ENCODE results near the gene PAFAH1B1. TPM values are rescaled to one million over a fixed set of nuclear protein-coding genes. Genes with fewer than 3 reads are reported as not detected.
"Not testable (repeated sequence)": the region's sequence is repeated elsewhere in the genome, so short reads cannot be mapped to it uniquely, and the experiment has no call there.

The PAFAH1B1 gene
- total RNA-seq, 2 experiments from 2014 or later, result 183 to 186 TPM

- no peak for DNase-seq
- no peak overlapping the region for H3K4me3 Mint-ChIP-seq
- CTCF ChIA-PET, result no interaction called here
- H3K9me3 Mint-ChIP-seq, result no peaks in the 10 kb centered on the region
- peaks cover 15% of the 10 kb centered on the region for H3K36me3 Mint-ChIP-seq (ENCODE audit: low read depth)
- peaks cover 37% of the 10 kb centered on the region for H3K4me1 Mint-ChIP-seq
- POLR2A ChIA-PET, result no interaction called here
- H3K27ac Mint-ChIP-seq, result no peak overlapping the region
- no peaks in the 10 kb centered on the region for H3K27me3 Mint-ChIP-seq
Observed at GRCh38 chr17:2608350-2608913, 15.0 kb downstream of the PAFAH1B1 start.

GRCh38 chr17:2609091-2609490, 15.6 kb downstream of the PAFAH1B1 start:
- H3K9me3 Mint-ChIP-seq, result no peaks in the 10 kb centered on the region
- H3K27me3 Mint-ChIP-seq, result no peaks in the 10 kb centered on the region
- H3K27ac Mint-ChIP-seq, result no peak overlapping the region
- ChIA-PET CTCF (interaction anchor here (0.7 kb wide), 1 partner anchor 256 kb away, joined by 3 read pairs; no protein-coding TSS in a partner anchor), POLR2A (no interaction called here)
- DNase-seq, result no peak
- H3K36me3 Mint-ChIP-seq (ENCODE audit: low read depth), result peaks cover 15% of the 10 kb centered on the region
- no peak overlapping the region for H3K4me3 Mint-ChIP-seq
- H3K4me1 Mint-ChIP-seq, result peaks cover 37% of the 10 kb centered on the region

- ChIA-PET POLR2A (no interaction called here), CTCF (interaction anchor here (1.3 kb wide), 1 partner anchor 228 kb away, joined by 3 read pairs; no protein-coding TSS in a partner anchor)
- Mint-ChIP-seq H3K27me3 (no peaks in the 10 kb centered on the region), H3K36me3 (ENCODE audit: low read depth) (peaks cover 7% of the 10 kb centered on the region), H3K4me3 (no peak overlapping the region), H3K4me1 (peaks cover 31% of the 10 kb centered on the region), H3K27ac (no peak overlapping the region), H3K9me3 (no peaks in the 10 kb centered on the region)
- DNase-seq, result no peak
Observed at GRCh38 chr17:2610195-2611175, 17.0 kb downstream of the PAFAH1B1 start.

- H3K27ac Mint-ChIP-seq, result no peak overlapping the region
- CTCF ChIA-PET, result interaction anchor here (0.6 to 0.9 kb wide), 2 partner anchors 13 to 15 kb away, joined by 3 read pairs; no protein-coding TSS in a partner anchor
Observed at GRCh38 chr17:2611627-2612026, 18.2 kb downstream of the PAFAH1B1 start.

GRCh38 chr17:2612630-2613029, 19.2 kb downstream of the PAFAH1B1 start:
- CTCF ChIA-PET, result no interaction called here
- POLR2A ChIA-PET, result no interaction called here

More at GRCh38 chr17:2611627-2612026, 18.2 kb downstream of the PAFAH1B1 start:
- H3K4me1 Mint-ChIP-seq, result peaks cover 29% of the 10 kb centered on the region
- H3K36me3 Mint-ChIP-seq (ENCODE audit: low read depth), result peaks cover 17% of the 10 kb centered on the region
- DNase-seq, result no peak
- no peak overlapping the region for H3K4me3 Mint-ChIP-seq
- POLR2A ChIA-PET, result no interaction called here
- H3K27me3 Mint-ChIP-seq, result no peaks in the 10 kb centered on the region
- H3K9me3 Mint-ChIP-seq, result no peaks in the 10 kb centered on the region

GRCh38 chr17:2613089-2613808, 19.8 kb downstream of the PAFAH1B1 start:
- CTCF ChIA-PET, result interaction anchor here (0.7 kb wide), 1 partner anchor 281 kb away, joined by 5 read pairs; no protein-coding TSS in a partner anchor
- H3K4me1 Mint-ChIP-seq, result peaks cover 30% of the 10 kb centered on the region

More at GRCh38 chr17:2612630-2613029, 19.2 kb downstream of the PAFAH1B1 start:
- H3K4me1 Mint-ChIP-seq, result peaks cover 31% of the 10 kb centered on the region
- DNase-seq, result no peak
- peaks cover 24% of the 10 kb centered on the region for H3K36me3 Mint-ChIP-seq (ENCODE audit: low read depth)
- no peak overlapping the region for H3K4me3 Mint-ChIP-seq
- no peaks in the 10 kb centered on the region for H3K27me3 Mint-ChIP-seq
- no peaks in the 10 kb centered on the region for H3K9me3 Mint-ChIP-seq
- H3K27ac Mint-ChIP-seq, result no peak overlapping the region

GRCh38 chr17:2615882-2616281, 22.4 kb downstream of the PAFAH1B1 start:
- Mint-ChIP-seq H3K9me3 (no peaks in the 10 kb centered on the region), H3K36me3 (ENCODE audit: low read depth) (peaks cover 25% of the 10 kb centered on the region), H3K27me3 (no peaks in the 10 kb centered on the region), H3K27ac (no peak overlapping the region), H3K4me1 (peaks cover 11% of the 10 kb centered on the region), H3K4me3 (no peak overlapping the region)
- CTCF ChIA-PET, result no interaction called here
- POLR2A ChIA-PET, result no interaction called here
- DNase-seq, result no peak

More at GRCh38 chr17:2613089-2613808, 19.8 kb downstream of the PAFAH1B1 start:
- POLR2A ChIA-PET, result interaction anchor here (0.6 kb wide), 1 partner anchor 18 kb away, joined by 4 read pairs; no protein-coding TSS in a partner anchor
- no peak for DNase-seq
- H3K9me3 Mint-ChIP-seq, result no peaks in the 10 kb centered on the region
- H3K27ac Mint-ChIP-seq, result no peak overlapping the region
- peaks cover 27% of the 10 kb centered on the region for H3K36me3 Mint-ChIP-seq (ENCODE audit: low read depth)
- no peaks in the 10 kb centered on the region for H3K27me3 Mint-ChIP-seq
- H3K4me3 Mint-ChIP-seq, result no peak overlapping the region

- Mint-ChIP-seq H3K36me3 (ENCODE audit: low read depth) (peaks cover 43% of the 10 kb centered on the region), H3K4me1 (peaks cover 11% of the 10 kb centered on the region), H3K9me3 (peaks cover 3% of the 10 kb centered on the region), H3K4me3 (no peak overlapping the region), H3K27ac (no peak overlapping the region), H3K27me3 (no peaks in the 10 kb centered on the region)
- ChIA-PET POLR2A (no interaction called here), CTCF (interaction anchor here (1.5 kb wide), 1 partner anchor 9 kb away, joined by 3 read pairs; no protein-coding TSS in a partner anchor)
- DNase-seq, result no peak
Observed at GRCh38 chr17:2621241-2621640, 27.8 kb downstream of the PAFAH1B1 start.

GRCh38 chr17:2621951-2622405, 28.5 kb downstream of the PAFAH1B1 start:
- H3K27ac Mint-ChIP-seq, result not testable (repeated sequence)

GRCh38 chr17:2622721-2623301, 29.4 kb downstream of the PAFAH1B1 start:
- H3K4me3 Mint-ChIP-seq, H3K27ac Mint-ChIP-seq, POLR2A ChIA-PET, H3K27me3 Mint-ChIP-seq, DNase-seq, CTCF ChIA-PET, H3K9me3 Mint-ChIP-seq: not testable (repeated sequence)
- Mint-ChIP-seq H3K36me3 (ENCODE audit: low read depth) (peaks cover 41% of the 10 kb centered on the region), H3K4me1 (peaks cover 23% of the 10 kb centered on the region)

More at GRCh38 chr17:2621951-2622405, 28.5 kb downstream of the PAFAH1B1 start:
- H3K27me3 Mint-ChIP-seq, POLR2A ChIA-PET, H3K4me3 Mint-ChIP-seq, H3K9me3 Mint-ChIP-seq, DNase-seq: not testable (repeated sequence)
- H3K36me3 Mint-ChIP-seq (ENCODE audit: low read depth), result peaks cover 43% of the 10 kb centered on the region
- peaks cover 16% of the 10 kb centered on the region for H3K4me1 Mint-ChIP-seq
- CTCF ChIA-PET, result interaction anchor here (0.6 kb wide), 1 partner anchor 136 kb away, joined by 3 read pairs; no protein-coding TSS in a partner anchor

- no peak for DNase-seq
- Mint-ChIP-seq H3K27ac (no peak overlapping the region), H3K27me3 (no peaks in the 10 kb centered on the region), H3K4me3 (no peak overlapping the region), H3K9me3 (peaks cover 7% of the 10 kb centered on the region), H3K36me3 (ENCODE audit: low read depth) (peaks cover 38% of the 10 kb centered on the region), H3K4me1 (peaks cover 37% of the 10 kb centered on the region)
- CTCF ChIA-PET, result no interaction called here
- POLR2A ChIA-PET, result no interaction called here
Observed at GRCh38 chr17:2624292-2624731, 30.9 kb downstream of the PAFAH1B1 start.

- H3K27ac Mint-ChIP-seq, CTCF ChIA-PET, H3K9me3 Mint-ChIP-seq, H3K27me3 Mint-ChIP-seq, H3K4me3 Mint-ChIP-seq, POLR2A ChIA-PET, DNase-seq: not testable (repeated sequence)
- Mint-ChIP-seq H3K4me1 (peaks cover 52% of the 10 kb centered on the region), H3K36me3 (ENCODE audit: low read depth) (peaks cover 37% of the 10 kb centered on the region)
Observed at GRCh38 chr17:2626626-2627219, 33.3 kb downstream of the PAFAH1B1 start.
